ENCODE measurements around the gene OAS2.

The OAS2 gene

DNA sequence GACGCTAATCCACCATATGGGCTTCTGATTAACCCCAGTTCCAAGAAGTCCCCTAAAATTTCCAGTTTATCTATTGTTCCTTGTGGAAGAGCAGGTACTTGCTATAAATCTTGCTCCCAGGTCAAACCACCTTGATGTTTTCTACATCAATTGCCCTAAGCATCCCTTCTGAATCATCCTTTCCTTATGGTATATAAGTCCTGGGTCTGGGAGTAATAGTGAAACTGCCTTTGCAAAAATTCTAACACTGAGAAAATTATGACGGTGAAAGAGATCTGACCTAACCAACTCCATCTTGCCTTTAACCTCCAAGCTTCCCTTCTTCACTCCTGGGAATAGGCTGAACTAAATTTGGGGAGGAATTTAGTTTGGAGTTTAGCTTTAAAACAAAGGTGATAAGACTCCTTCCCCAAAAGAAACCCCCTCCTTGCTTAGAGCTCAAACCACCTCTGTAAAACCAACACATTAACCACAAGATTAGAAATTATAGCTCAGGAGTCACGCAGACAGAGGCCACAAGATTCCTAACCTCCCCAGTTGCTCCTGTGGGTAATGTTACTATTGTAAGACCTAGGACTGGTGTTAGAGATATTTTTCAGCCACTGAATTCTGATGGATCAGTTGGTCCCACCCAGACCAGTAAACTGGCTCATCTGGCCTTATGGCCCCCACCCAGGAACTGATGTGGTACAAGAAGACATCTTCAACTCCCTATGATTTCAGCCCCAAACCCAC, 44.4 kb downstream of the OAS2 start:
- H3K79me2 ChIP-seq (ENCODE audit: insufficient read depth, low read length): no peaks in the 10 kb centered on the region
- no peaks in the 10 kb centered on the region for H3K4me1 ChIP-seq (ENCODE audit: insufficient read depth, low read length, poor library complexity, severe bottlenecking)
- TF ChIP-seq EZH2phosphoT487 (IDR thresholded peaks at IDR 0.05; ENCODE audit: borderline replicate concordance) (no peak), CTCF (conservative IDR thresholded peaks at IDR 0.05; ENCODE audit: low read length) (no peak)
- no peak overlapping the region for H3K9ac ChIP-seq (ENCODE audit: low read depth, low read length, poor library complexity, severe bottlenecking)
- H3K4me3 ChIP-seq (ENCODE audit: low read length, poor library complexity, severe bottlenecking): no peak overlapping the region
- no peaks in the 10 kb centered on the region for H3K27me3 ChIP-seq (ENCODE audit: insufficient read depth, low read length, poor library complexity, severe bottlenecking)
- H2AFZ ChIP-seq (ENCODE audit: low read length): no peak overlapping the region
- no peak overlapping the region for H3K4me2 ChIP-seq (ENCODE audit: low read depth, low read length, poor library complexity, severe bottlenecking)
- H4K20me1 ChIP-seq (ENCODE audit: insufficient read depth, low read length, poor library complexity, severe bottlenecking): no peaks in the 10 kb centered on the region
- H3K9me3 ChIP-seq (ENCODE audit: insufficient read depth, low read depth, low read length): no peaks in the 10 kb centered on the region
- no peaks in the 10 kb centered on the region for H3F3A ChIP-seq (ENCODE audit: low read depth)
- no peaks in the 10 kb centered on the region for H3K36me3 ChIP-seq (ENCODE audit: insufficient read depth, low read length)
- no peaks in the 10 kb centered on the region for H3K9me2 ChIP-seq (replicated peaks; ENCODE audit: low read depth, low read length)

DNA sequence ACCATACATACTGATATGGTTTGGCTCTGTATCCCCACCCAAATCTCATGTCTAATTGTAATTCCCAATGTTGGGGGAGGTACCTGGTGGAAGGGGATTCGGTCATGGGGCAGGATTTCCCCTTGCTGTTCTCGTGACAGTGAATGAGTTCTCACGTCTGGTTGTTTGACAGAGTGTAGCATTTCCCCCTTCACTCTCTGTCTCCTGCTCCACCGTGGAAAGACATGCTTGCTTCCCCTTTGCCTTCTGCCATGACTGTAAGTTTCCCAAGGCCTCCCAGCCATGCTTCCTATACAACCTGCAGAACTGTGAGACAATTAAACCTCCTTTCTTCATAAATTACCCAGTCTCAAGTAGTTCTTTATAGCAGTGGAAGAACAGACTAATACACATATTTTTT, 49.4 kb downstream of the OAS2 start:
- H3K4me3 ChIP-seq (ENCODE audit: low read length, poor library complexity, severe bottlenecking): no peak overlapping the region
- H3K4me2 ChIP-seq (ENCODE audit: low read depth, low read length, poor library complexity, severe bottlenecking): no peak overlapping the region
- no peak for TF ChIP-seq CTCF (conservative IDR thresholded peaks at IDR 0.05; ENCODE audit: low read length)
- no peak for TF ChIP-seq EZH2phosphoT487 (IDR thresholded peaks at IDR 0.05; ENCODE audit: borderline replicate concordance)
- H3K36me3 ChIP-seq (ENCODE audit: insufficient read depth, low read length): no peaks in the 10 kb centered on the region
- no peaks in the 10 kb centered on the region for H3K9me3 ChIP-seq (ENCODE audit: insufficient read depth, low read depth, low read length)
- no peak overlapping the region for H2AFZ ChIP-seq (ENCODE audit: low read length)
- no peaks in the 10 kb centered on the region for H4K20me1 ChIP-seq (ENCODE audit: insufficient read depth, low read length, poor library complexity, severe bottlenecking)
- no peaks in the 10 kb centered on the region for H3K27me3 ChIP-seq (ENCODE audit: insufficient read depth, low read length, poor library complexity, severe bottlenecking)
- no peak overlapping the region for H3K9ac ChIP-seq (ENCODE audit: low read depth, low read length, poor library complexity, severe bottlenecking)
- no peaks in the 10 kb centered on the region for H3F3A ChIP-seq (ENCODE audit: low read depth)
- no peaks in the 10 kb centered on the region for H3K4me1 ChIP-seq (ENCODE audit: insufficient read depth, low read length, poor library complexity, severe bottlenecking)
- H3K9me2 ChIP-seq (replicated peaks; ENCODE audit: low read depth, low read length): no peaks in the 10 kb centered on the region
- no peaks in the 10 kb centered on the region for H3K79me2 ChIP-seq (ENCODE audit: insufficient read depth, low read length)

GRCh38 chr12:113030875-113031525, 52.7 kb downstream of the OAS2 start:
- H3K36me3 ChIP-seq (ENCODE audit: insufficient read depth, low read length): no peaks in the 10 kb centered on the region
- H3K9ac ChIP-seq (ENCODE audit: low read depth, low read length, poor library complexity, severe bottlenecking): no peak overlapping the region
- no peaks in the 10 kb centered on the region for H3K9me3 ChIP-seq (ENCODE audit: insufficient read depth, low read depth, low read length)
- no peaks in the 10 kb centered on the region for H3K9me2 ChIP-seq (replicated peaks; ENCODE audit: low read depth, low read length)
- no peak overlapping the region for H3K4me2 ChIP-seq (ENCODE audit: low read depth, low read length, poor library complexity, severe bottlenecking)
- no peaks in the 10 kb centered on the region for H3K79me2 ChIP-seq (ENCODE audit: insufficient read depth, low read length)
- no peaks in the 10 kb centered on the region for H3K27me3 ChIP-seq (ENCODE audit: insufficient read depth, low read length, poor library complexity, severe bottlenecking)
- peak; percentile 81 for TF ChIP-seq CTCF (conservative IDR thresholded peaks at IDR 0.05; ENCODE audit: low read length)
- no peak for TF ChIP-seq EZH2phosphoT487 (IDR thresholded peaks at IDR 0.05; ENCODE audit: borderline replicate concordance)
- no peaks in the 10 kb centered on the region for H3F3A ChIP-seq (ENCODE audit: low read depth)
- no peaks in the 10 kb centered on the region for H3K4me1 ChIP-seq (ENCODE audit: insufficient read depth, low read length, poor library complexity, severe bottlenecking)
- peak overlapping the region; percentile 51; the same call in 1 of the 2 replicates for H2AFZ ChIP-seq (ENCODE audit: low read length)
- no peaks in the 10 kb centered on the region for H4K20me1 ChIP-seq (ENCODE audit: insufficient read depth, low read length, poor library complexity, severe bottlenecking)
- H3K4me3 ChIP-seq (ENCODE audit: low read length, poor library complexity, severe bottlenecking): no peak overlapping the region
